AG04450 (cell line): ENCODE data around the gene SCAP. TPM values are rescaled to one million over a fixed set of nuclear protein-coding genes. Genes with fewer than 3 reads are reported as not detected.

Experiments
- CTCF ChIA-PET: fragments of 300-600, 350-600 bp; formaldehyde crosslinking; extraction: SDS; loops from one replicate; lab custom pipeline; 2022; ENCODE audit warnings: antibody characterized with exemption, inconsistent platforms; lab: Charles Lee
- POLR2A ChIA-PET: fragments of 350-600 bp; formaldehyde crosslinking; extraction: SDS; loops from one replicate; lab custom pipeline; 2021; ENCODE audit warnings: antibody characterized with exemption, inconsistent platforms; lab: Yijun Ruan, JAX
- DNase-seq: peaks from one replicate; pipeline ENCODE4 v3.0.0-alpha.2; 2011; ENCODE audit warnings: low read depth, low spot score
- H3K27ac ChIP-seq: one replicate; pipeline ENCODE4 v1.5.1; 2012; ENCODE audit warnings: low read depth, low read length, control low read depth
- H3K27me3 ChIP-seq: one replicate; pipeline ENCODE4 v1.6.0; 2012; ENCODE audit warnings: low read length; ENCODE audit not compliant: control insufficient read depth, insufficient read depth
- H3K4me3 ChIP-seq: 2 replicates; pipeline ENCODE4 v1.5.1; 2011; ENCODE audit warnings: mild to moderate bottlenecking, low read depth, low read length, control low read depth
- H3K9me3 ChIP-seq: 2 replicates; pipeline ENCODE4 v1.5.1; 2012; ENCODE audit warnings: low read length; ENCODE audit not compliant: control insufficient read depth, insufficient read depth
- polyA plus RNA-seq: library from polyadenylated mRNA; depleted of rRNA; stranded (reverse); fragments of >200 nt; gene quantifications from 2 replicates; pipeline ENCODE4 v1.2.3, GENCODE V29; 2011
- TF ChIP-seq, protein P1 (sequence below): IDR thresholded peaks from 2 replicates; pipeline ENCODE4 v1.5.1; 2011; ENCODE audit warnings: low read depth, low read length, control low read depth, inconsistent platforms

Gene SCAP
- polyA plus RNA-seq, 1 experiment: 17.0 TPM

DNA sequence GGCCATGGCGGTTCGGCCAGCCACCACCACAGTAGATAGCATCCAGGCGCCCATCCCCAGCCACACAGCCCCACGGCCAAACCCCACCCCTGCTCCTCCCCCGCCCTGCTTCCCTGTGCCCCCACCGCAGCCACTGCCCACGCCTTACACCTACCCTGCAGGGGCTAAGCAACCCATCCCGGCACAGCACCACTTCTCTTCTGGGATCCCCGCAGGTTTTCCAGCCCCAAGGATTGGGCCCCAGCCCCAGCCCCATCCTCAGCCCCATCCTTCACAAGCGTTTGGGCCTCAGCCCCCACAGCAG is 65.4 kb downstream of the SCAP start:
- POLR2A ChIA-PET: no interaction called here
- no peak for DNase-seq
- Histone ChIP-seq H3K27me3 (no peaks in the 10 kb centered on the region), H3K27ac (no peak overlapping the region), H3K9me3 (no peaks in the 10 kb centered on the region; the same call in 1 of the 2 replicates), H3K4me3 (no peak overlapping the region)
- TF ChIP-seq, protein P1, sequence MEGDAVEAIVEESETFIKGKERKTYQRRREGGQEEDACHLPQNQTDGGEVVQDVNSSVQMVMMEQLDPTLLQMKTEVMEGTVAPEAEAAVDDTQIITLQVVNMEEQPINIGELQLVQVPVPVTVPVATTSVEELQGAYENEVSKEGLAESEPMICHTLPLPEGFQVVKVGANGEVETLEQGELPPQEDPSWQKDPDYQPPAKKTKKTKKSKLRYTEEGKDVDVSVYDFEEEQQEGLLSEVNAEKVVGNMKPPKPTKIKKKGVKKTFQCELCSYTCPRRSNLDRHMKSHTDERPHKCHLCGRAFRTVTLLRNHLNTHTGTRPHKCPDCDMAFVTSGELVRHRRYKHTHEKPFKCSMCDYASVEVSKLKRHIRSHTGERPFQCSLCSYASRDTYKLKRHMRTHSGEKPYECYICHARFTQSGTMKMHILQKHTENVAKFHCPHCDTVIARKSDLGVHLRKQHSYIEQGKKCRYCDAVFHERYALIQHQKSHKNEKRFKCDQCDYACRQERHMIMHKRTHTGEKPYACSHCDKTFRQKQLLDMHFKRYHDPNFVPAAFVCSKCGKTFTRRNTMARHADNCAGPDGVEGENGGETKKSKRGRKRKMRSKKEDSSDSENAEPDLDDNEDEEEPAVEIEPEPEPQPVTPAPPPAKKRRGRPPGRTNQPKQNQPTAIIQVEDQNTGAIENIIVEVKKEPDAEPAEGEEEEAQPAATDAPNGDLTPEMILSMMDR: no peak
- CTCF ChIA-PET: interaction anchor here (1.1 kb wide), 1 partner anchor 11 kb away, joined by 3 read pairs; no protein-coding TSS in a partner anchor

DNA sequence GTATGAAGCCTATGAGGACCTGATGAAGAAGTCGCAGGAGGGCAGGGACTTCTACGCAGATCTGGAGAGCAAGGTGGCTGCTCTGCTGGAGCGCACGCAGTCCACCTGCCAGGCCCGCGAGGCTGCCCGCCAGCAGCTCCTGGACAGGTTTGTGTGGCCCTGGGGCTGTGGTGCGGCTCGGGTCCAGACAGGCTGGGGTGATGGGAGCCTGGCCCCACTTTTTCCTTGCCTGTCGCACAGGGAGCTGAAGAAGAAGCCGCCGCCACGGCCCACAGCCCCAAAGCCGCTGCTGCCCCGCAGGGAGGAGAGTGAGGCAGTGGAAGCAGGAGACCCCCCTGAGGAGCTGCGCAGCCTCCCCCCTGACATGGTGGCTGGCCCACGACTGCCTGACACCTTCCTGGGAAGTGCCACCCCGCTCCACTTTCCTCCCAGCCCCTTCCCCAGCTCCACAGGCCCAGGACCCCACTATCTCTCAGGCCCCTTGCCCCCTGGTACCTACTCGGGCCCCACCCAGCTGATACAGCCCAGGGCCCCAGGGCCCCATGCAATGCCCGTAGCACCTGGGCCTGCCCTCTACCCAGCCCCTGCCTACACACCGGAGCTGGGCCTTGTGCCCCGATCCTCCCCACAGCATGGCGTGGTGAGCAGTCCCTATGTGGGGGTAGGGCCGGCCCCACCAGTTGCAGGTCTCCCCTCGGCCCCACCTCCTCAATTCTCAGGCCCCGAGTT is 65.9 kb downstream of the SCAP start:
- CTCF ChIA-PET: interaction anchor here (1.1 kb wide), 1 partner anchor 12 kb away, joined by 3 read pairs; no protein-coding TSS in a partner anchor

DNA sequence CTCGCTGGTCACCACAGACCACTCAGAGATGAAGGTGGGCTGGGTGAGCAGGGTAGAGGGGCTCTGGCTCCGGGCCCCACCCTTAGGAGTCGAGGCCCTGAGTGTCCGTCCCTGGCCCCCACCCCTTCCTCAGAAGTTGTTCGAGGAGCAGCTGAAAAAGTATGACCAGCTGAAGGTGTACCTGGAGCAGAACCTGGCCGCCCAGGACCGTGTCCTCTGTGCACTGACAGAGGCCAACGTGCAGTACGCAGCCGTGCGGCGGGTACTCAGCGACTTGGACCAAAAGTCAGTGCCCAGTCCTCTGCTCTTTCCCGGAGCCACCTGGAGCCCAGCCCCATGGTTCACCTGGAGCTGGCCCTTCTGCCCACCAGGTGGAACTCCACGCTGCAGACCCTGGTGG is 66.5 kb downstream of the SCAP start:
- CTCF ChIA-PET: interaction anchor here (1.1 kb wide), 1 partner anchor 13 kb away, joined by 3 read pairs; no protein-coding TSS in a partner anchor
- TF ChIP-seq, protein P1: no peak
- H3K27ac ChIP-seq: no peak overlapping the region
- no peaks in the 10 kb centered on the region for H3K27me3 ChIP-seq
- no peak for DNase-seq
- POLR2A ChIA-PET: no interaction called here
- H3K9me3 ChIP-seq: no peaks in the 10 kb centered on the region; the same call in 1 of the 2 replicates
- H3K4me3 ChIP-seq: no peak overlapping the region

More for the DNA sequence above, 65.9 kb downstream of the SCAP start:
- Histone ChIP-seq H3K9me3 (no peaks in the 10 kb centered on the region; the same call in 1 of the 2 replicates), H3K27ac (no peak overlapping the region), H3K27me3 (no peaks in the 10 kb centered on the region), H3K4me3 (no peak overlapping the region)
- DNase-seq: no peak
- POLR2A ChIA-PET: no interaction called here
- TF ChIP-seq, protein P1: no peak

DNA sequence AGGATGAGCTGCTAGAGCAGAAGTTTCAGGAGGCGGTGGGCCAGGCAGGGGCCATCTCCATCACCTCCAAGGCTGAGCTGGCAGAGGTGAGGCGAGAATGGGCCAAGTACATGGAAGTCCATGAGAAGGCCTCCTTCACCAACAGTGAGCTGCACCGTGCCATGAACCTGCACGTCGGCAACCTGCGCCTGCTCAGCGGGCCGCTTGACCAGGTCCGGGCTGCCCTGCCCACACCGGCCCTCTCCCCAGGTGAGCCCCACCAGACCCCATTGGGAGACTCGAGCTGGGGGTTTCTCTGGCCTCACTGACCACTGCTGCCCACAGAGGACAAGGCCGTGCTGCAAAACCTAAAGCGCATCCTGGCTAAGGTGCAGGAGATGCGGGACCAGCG is 66.9 kb downstream of the SCAP start:
- Histone ChIP-seq H3K9me3 (no peaks in the 10 kb centered on the region; the same call in 1 of the 2 replicates), H3K27me3 (no peaks in the 10 kb centered on the region), H3K27ac (no peak overlapping the region), H3K4me3 (no peak overlapping the region)
- TF ChIP-seq, protein P1: no peak
- no peak for DNase-seq
- ChIA-PET CTCF (no interaction called here), POLR2A (no interaction called here)
